ENCODE results near the gene TNFSF8.

Gene TNFSF8

DNA sequence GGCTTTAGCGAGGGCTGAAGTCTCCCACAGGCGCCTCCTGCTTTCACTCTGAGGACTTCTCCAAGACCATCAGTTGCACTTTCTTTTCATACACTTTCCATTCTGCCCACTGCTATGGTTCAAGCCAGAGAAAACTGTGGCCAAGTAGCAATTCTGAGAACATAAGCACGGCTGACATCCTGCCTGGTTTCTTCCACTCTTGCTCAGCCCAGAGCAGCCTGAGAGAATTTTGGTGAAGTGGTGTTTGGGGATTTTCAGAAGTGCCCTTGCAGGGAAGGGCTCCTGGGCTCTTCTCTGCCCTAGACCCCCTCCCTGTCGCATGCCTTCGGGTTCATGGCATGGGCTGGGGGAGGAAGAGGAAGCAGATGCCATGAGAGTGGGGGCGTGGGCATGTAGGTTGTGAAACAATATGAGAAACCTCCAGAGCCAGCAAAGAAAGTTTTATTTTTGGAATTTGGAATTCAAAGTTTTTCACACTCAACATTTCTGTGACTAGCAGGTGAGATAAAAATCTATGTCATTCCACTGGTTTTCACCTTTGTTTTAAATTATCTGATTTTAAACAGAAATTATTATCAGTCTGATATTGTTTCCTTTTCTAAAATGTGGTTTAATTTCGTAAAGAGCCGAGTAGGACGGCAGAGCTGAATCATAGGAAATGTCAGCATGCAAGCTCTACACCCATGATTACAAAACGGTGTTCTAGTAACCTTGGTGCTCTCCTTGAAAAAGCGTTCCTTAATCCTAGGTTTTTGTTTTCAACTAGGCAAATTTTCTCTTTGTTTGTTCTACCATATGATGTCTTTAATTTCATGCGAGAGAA, 27.8 kb upstream of the TNFSF8 start:
- Histone ChIP-seq H3K27ac (ENCODE audit: low read depth, low read length, poor library complexity, severe bottlenecking) (no peak overlapping the region), H3K27me3 (ENCODE audit: insufficient read depth, low read length) (no peaks in the 10 kb centered on the region), H3K4me1 (ENCODE audit: insufficient read depth, low read length, severe bottlenecking) (peaks cover 25% of the 10 kb centered on the region), H3K79me2 (ENCODE audit: insufficient read depth, low read length) (no peaks in the 10 kb centered on the region), H3K9me2 (ENCODE audit: low read depth, low read length) (no peaks in the 10 kb centered on the region), H3F3A (ENCODE audit: insufficient read depth, low read length) (no peaks in the 10 kb centered on the region), H3K9ac (ENCODE audit: low read length) (no peak overlapping the region), H3K9me3 (ENCODE audit: low read length) (0 out of 2 replicates have a peak, but pooled peaks cover 3% of the 10 kb centered on the region), H2AFZ (ENCODE audit: low read length) (no peak overlapping the region), H3K4me2 (ENCODE audit: low read length) (no peak overlapping the region), H3K36me3 (ENCODE audit: insufficient read depth, low read length) (no peaks in the 10 kb centered on the region), H4K20me1 (ENCODE audit: insufficient read depth, low read length) (no peaks in the 10 kb centered on the region), H3K4me3 (ENCODE audit: low read depth, low read length, poor library complexity, severe bottlenecking) (no peak overlapping the region)
- TF ChIP-seq EZH2 (IDR thresholded peaks at IDR 0.05; ENCODE audit: borderline replicate concordance, low read length), result no peak
- no peak for TF ChIP-seq CTCF (IDR thresholded peaks at IDR 0.05; ENCODE audit: low read length)

GRCh38 chr9:114957558-114957957, 27.2 kb upstream of the TNFSF8 start:
- Histone ChIP-seq H3K9ac (ENCODE audit: low read length) (no peak overlapping the region), H3K79me2 (ENCODE audit: insufficient read depth, low read length) (no peaks in the 10 kb centered on the region), H4K20me1 (ENCODE audit: insufficient read depth, low read length) (no peaks in the 10 kb centered on the region), H2AFZ (ENCODE audit: low read length) (no peak overlapping the region), H3K4me1 (ENCODE audit: insufficient read depth, low read length, severe bottlenecking) (peaks cover 25% of the 10 kb centered on the region), H3K4me3 (ENCODE audit: low read depth, low read length, poor library complexity, severe bottlenecking) (no peak overlapping the region), H3K9me3 (ENCODE audit: low read length) (0 out of 2 replicates have a peak, but pooled peaks cover 3% of the 10 kb centered on the region), H3K27ac (ENCODE audit: low read depth, low read length, poor library complexity, severe bottlenecking) (no peak overlapping the region), H3K9me2 (ENCODE audit: low read depth, low read length) (no peaks in the 10 kb centered on the region), H3K36me3 (ENCODE audit: insufficient read depth, low read length) (no peaks in the 10 kb centered on the region), H3K4me2 (ENCODE audit: low read length) (no peak overlapping the region), H3K27me3 (ENCODE audit: insufficient read depth, low read length) (no peaks in the 10 kb centered on the region), H3F3A (ENCODE audit: insufficient read depth, low read length) (no peaks in the 10 kb centered on the region)
- TF ChIP-seq EZH2 (IDR thresholded peaks at IDR 0.05; ENCODE audit: borderline replicate concordance, low read length) (no peak), CTCF (IDR thresholded peaks at IDR 0.05; ENCODE audit: low read length) (no peak)

DNA sequence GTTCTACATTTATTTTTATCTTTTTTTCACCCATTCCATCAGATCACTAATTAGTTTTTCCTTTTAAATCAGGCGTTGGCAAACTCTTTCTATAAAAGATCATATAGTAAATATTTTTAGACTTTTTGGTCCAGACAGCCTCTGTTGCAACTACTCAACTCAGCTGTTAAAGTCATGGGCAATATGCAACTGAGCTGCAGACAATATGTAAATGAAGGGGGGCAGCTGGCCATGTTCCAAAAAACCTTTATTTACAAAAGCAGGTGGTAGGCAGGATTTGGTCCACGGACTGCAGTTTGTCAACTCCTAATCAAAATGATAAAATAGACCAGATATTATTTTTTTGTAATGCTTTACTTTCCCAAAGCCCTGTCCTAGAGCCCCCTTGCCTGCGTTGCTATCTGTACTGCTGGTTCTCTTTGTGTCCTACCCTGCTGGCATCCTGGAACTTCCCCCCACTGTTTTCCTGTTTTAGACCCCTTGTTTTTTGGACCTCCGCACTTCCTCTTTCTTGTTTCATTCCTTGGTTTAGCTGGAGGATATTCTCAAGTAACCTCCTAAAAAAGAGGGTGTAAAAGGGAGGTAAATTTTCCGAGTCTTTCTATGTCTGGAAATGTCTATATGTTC, 24.7 kb upstream of the TNFSF8 start:
- no peak for TF ChIP-seq CTCF (IDR thresholded peaks at IDR 0.05; ENCODE audit: low read length)
- TF ChIP-seq EZH2 (IDR thresholded peaks at IDR 0.05; ENCODE audit: borderline replicate concordance, low read length), result no peak
- Histone ChIP-seq H3K4me3 (ENCODE audit: low read depth, low read length, poor library complexity, severe bottlenecking) (no peak overlapping the region), H3K9me2 (ENCODE audit: low read depth, low read length) (no peaks in the 10 kb centered on the region), H3K79me2 (ENCODE audit: insufficient read depth, low read length) (no peaks in the 10 kb centered on the region), H3K27me3 (ENCODE audit: insufficient read depth, low read length) (no peaks in the 10 kb centered on the region), H3K4me1 (ENCODE audit: insufficient read depth, low read length, severe bottlenecking) (peaks cover 25% of the 10 kb centered on the region), H2AFZ (ENCODE audit: low read length) (no peak overlapping the region), H3K27ac (ENCODE audit: low read depth, low read length, poor library complexity, severe bottlenecking) (peak overlapping the region; percentile 56), H3K4me2 (ENCODE audit: low read length) (peak overlapping the region; percentile 36), H3K9me3 (ENCODE audit: low read length) (0 out of 2 replicates have a peak, but pooled peaks cover 3% of the 10 kb centered on the region), H3K9ac (ENCODE audit: low read length) (no peak overlapping the region; the same call in 1 of the 2 replicates), H3K36me3 (ENCODE audit: insufficient read depth, low read length) (no peaks in the 10 kb centered on the region), H4K20me1 (ENCODE audit: insufficient read depth, low read length) (no peaks in the 10 kb centered on the region), H3F3A (ENCODE audit: insufficient read depth, low read length) (no peaks in the 10 kb centered on the region)

Measured in OCI-LY1 (cell line).